GM12878 (cell line): ENCODE measurements around the gene ENPP7. TPM values are rescaled to one million over a fixed set of nuclear protein-coding genes. Genes with fewer than 3 reads are reported as not detected.

ENCODE experiments used
- ATAC-seq: fragments of 200-7000 bp; cut with Tn5 transposase; 3 replicates; pipeline ENCODE4 v1.9.1; 2020; ENCODE audit warnings: mild to moderate bottlenecking, moderate library complexity
- BruUV-seq: library from RNA; stranded (reverse); fragments of 400-500 nt; replicated peaks from 2 replicates; lab custom pipeline; 2021; lab: Mats Ljungman, UMichigan
- CTCF ChIA-PET: fragments of 300-600 bp; sonication (Branson Sonifier 250); formaldehyde crosslinking; extraction: SDS; loops from one replicate; lab custom pipeline; 2021; ENCODE audit warnings: inconsistent platforms; lab: Yijun Ruan, JAX
- POLR2A ChIA-PET: fragments of 350-600 bp; formaldehyde crosslinking; extraction: SDS; loops from one replicate; lab custom pipeline; 2021; ENCODE audit warnings: inconsistent platforms; lab: Charles Lee
- RAD21 ChIA-PET: fragments of 300-600 bp; sonication (Branson Sonifier 250); formaldehyde crosslinking; loops from one replicate; lab custom pipeline; 2023; ENCODE audit warnings: antibody characterized with exemption; ENCODE audit not compliant: unreplicated experiment; lab: Charles Lee
- SMC1A ChIA-PET: fragments of 300-600 bp; sonication (Branson Sonifier 250); formaldehyde crosslinking; loops from one replicate; lab custom pipeline; 2023; ENCODE audit not compliant: unreplicated experiment, uncharacterized antibody; lab: Charles Lee
- DNase-seq: peaks from one replicate; pipeline ENCODE4 v3.0.0-alpha.2; 2011; ENCODE audit warnings: low read depth, low spot score
- FAIRE-seq: peaks from 3 replicates; lab custom pipeline; 2011; peaks lifted over from hg19 to GRCh38; lab: Jason Lieb, UNC
- H2AFZ ChIP-seq: 2 replicates; pipeline ENCODE4 v1.6.0; 2011; ENCODE audit warnings: low read depth, low read length, control low read depth; ENCODE audit not compliant: control insufficient read depth
- H3K27ac ChIP-seq: 2 replicates; pipeline ENCODE4 v1.5.1; 2011; ENCODE audit warnings: control low read depth; ENCODE audit not compliant: control insufficient read depth, insufficient read depth
- H3K27me3 ChIP-seq, 2 experiments: replicated peaks in 1 of 2; 2 replicates each; pipeline versions ENCODE4 v1.6.0 to v1.6.1; 2011; ENCODE audit warnings: low read length in 1 of 2; ENCODE audit not compliant: control insufficient read depth in 2 of 2, insufficient read depth in 2 of 2
- H3K36me3 ChIP-seq, 2 experiments: 2 replicates each; pipeline ENCODE4 v1.5.1; 2011; ENCODE audit warnings: low read length in 1 of 2; ENCODE audit not compliant: control insufficient read depth in 2 of 2, insufficient read depth in 2 of 2
- H3K4me1 ChIP-seq: 2 replicates; pipeline ENCODE4 v1.6.1; 2011; ENCODE audit warnings: mild to moderate bottlenecking, low read length, moderate library complexity, mixed read lengths; ENCODE audit not compliant: control insufficient read depth, insufficient read depth
- H3K4me2 ChIP-seq: 2 replicates; pipeline ENCODE4 v1.6.0; 2011; ENCODE audit warnings: control low read depth; ENCODE audit not compliant: control insufficient read depth, insufficient read depth
- H3K4me3 ChIP-seq: fragments of 200-600 bp; sonication (generic); 2 replicates; pipeline ENCODE4 v1.5.1; 2016
- H3K79me2 ChIP-seq: 2 replicates; pipeline ENCODE4 v1.6.0; 2011; ENCODE audit warnings: low read length; ENCODE audit not compliant: control insufficient read depth, insufficient read depth
- H3K9ac ChIP-seq: 2 replicates; pipeline ENCODE4 v1.8.0; 2011; ENCODE audit warnings: low read length, control low read depth, mixed read lengths; ENCODE audit not compliant: control insufficient read depth, insufficient read depth
- H3K9me3 ChIP-seq: replicated peaks from 3 replicates; pipeline ENCODE4 v1.5.1; 2011; ENCODE audit warnings: mild to moderate bottlenecking, low read length; ENCODE audit not compliant: control insufficient read depth, insufficient read depth
- H4K20me1 ChIP-seq: 2 replicates; pipeline ENCODE4 v1.6.0; 2011; ENCODE audit not compliant: control insufficient read depth, insufficient read depth
- BCL11A ChIP-seq: IDR thresholded peaks from 2 replicates; pipeline ENCODE4 v1.6.1; 2011; ENCODE audit warnings: low read depth, low read length
- BRCA1 ChIP-seq: IDR thresholded peaks from 2 replicates; pipeline ENCODE4 v1.6.1; 2011; ENCODE audit warnings: low read depth, low read length, improper control_type of control experiment
- CEBPB ChIP-seq, 2 experiments: fragments of 150-350 bp in 1 of 2; IDR thresholded peaks; 2 replicates each; pipeline ENCODE4 v1.6.1; 2012 to 2014; ENCODE audit warnings: low read depth in 2 of 2, low read length in 2 of 2, borderline replicate concordance in 1 of 2, inconsistent platforms in 1 of 2
- CHD1 ChIP-seq: IDR thresholded peaks from 2 replicates; pipeline ENCODE4 v1.6.1; 2012; ENCODE audit warnings: low read depth, low read length, improper control_type of control experiment
- CHD4 ChIP-seq: fragments of 200-600 bp; sonication (generic); IDR thresholded peaks from 2 replicates; pipeline ENCODE4 v1.6.1; 2016; ENCODE audit warnings: mild to moderate bottlenecking
- CREM ChIP-seq: IDR thresholded peaks from 2 replicates; pipeline ENCODE4 v1.6.1; 2014; ENCODE audit warnings: antibody characterized with exemption, low read depth
- FOXM1 ChIP-seq: IDR thresholded peaks from 2 replicates; pipeline ENCODE4 v1.6.1; 2012; ENCODE audit warnings: low read depth, mild to moderate bottlenecking, inconsistent platforms, low read length, moderate library complexity
- HDGF ChIP-seq: fragments of 450-650 bp; IDR thresholded peaks from 2 replicates; pipeline ENCODE4 v1.6.1; 2016; ENCODE audit warnings: antibody characterized with exemption
- MTA2 ChIP-seq: fragments of 450-650 bp; IDR thresholded peaks from 2 replicates; pipeline ENCODE4 v1.6.1; 2016; ENCODE audit warnings: low read depth, mild to moderate bottlenecking, moderate library complexity
- POLR2A ChIP-seq: IDR thresholded peaks from 2 replicates; pipeline ENCODE4 v1.6.1; 2011; ENCODE audit warnings: low read depth, mild to moderate bottlenecking, low read length
- STAT3 ChIP-seq: IDR thresholded peaks from 2 replicates; pipeline ENCODE4 v1.6.1; 2011; ENCODE audit warnings: low read depth, low read length, improper control_type of control experiment
- ZNF217 ChIP-seq: fragments of 450-650 bp; IDR thresholded peaks from 2 replicates; pipeline ENCODE4 v1.6.1; 2017; ENCODE audit warnings: antibody characterized with exemption, mild to moderate bottlenecking
- WGBS: methylation state at CpG from one replicate; pipeline ENCODE4 v1.1.6; 2016; ENCODE audit warnings: low lambda C conversion rate; ENCODE audit not compliant: insufficient replicate concordance, insufficient coverage; ENCODE audit errors: missing lambda C conversion rate; 5-methylcytosine and 5-hydroxymethylcytosine counted together
- in situ Hi-C: fragments of 300-500 bp; cut with MboI; formaldehyde crosslinking; loops from 9 replicates; pipeline ENCODE4 v1.14.3; 2018; ENCODE audit warnings: mixed read lengths
- intact Hi-C: fragments of 100-400 bp; cut with micrococcal nuclease; formaldehyde crosslinking; loops from one replicate; pipeline ENCODE4 v1.14.2; 2022; ENCODE audit not compliant: unreplicated experiment
- polyA plus RNA-seq, 11 experiments: library from polyadenylated mRNA; depleted of rRNA in 4 of 11; unstranded in 6 of 11; stranded (reverse) in 5 of 11; fragments of >200 nt; fragmentation: Nextera tagmentation in 4 of 11; fragmentation: Illumina TruSeq in 1 of 11; extraction: Ambion mirVana in 4 of 11; extraction: Trizol in 1 of 11; gene quantifications; 1 replicate in 1 of 11; 2 replicates in 10 of 11; pipeline versions ENCODE4 v1.2.1 to v1.2.3, GENCODE V29; 2011 to 2016; ENCODE audit warnings: inconsistent platforms in 2 of 11, missing spikeins in 2 of 11, low read depth in 1 of 11
- total RNA-seq, 4 experiments: library from RNA; depleted of rRNA in 3 of 4; stranded (reverse); fragments of >200 nt in 3 of 4; fragmentation: Illumina TruSeq in 1 of 4; extraction: Trizol in 1 of 4; gene quantifications; 2 replicates each; pipeline versions ENCODE4 v1.2.1 to v1.2.3, GENCODE V29; 2013 to 2021

ENPP7 gene
- total and polyA plus RNA-seq, 10 of the 15 experiments (the other 5 are each of a cell fraction or from before 2014, with no cell fraction given): 0.04 to 0.41 (median 0.18) TPM; not detected in 1

DNA sequence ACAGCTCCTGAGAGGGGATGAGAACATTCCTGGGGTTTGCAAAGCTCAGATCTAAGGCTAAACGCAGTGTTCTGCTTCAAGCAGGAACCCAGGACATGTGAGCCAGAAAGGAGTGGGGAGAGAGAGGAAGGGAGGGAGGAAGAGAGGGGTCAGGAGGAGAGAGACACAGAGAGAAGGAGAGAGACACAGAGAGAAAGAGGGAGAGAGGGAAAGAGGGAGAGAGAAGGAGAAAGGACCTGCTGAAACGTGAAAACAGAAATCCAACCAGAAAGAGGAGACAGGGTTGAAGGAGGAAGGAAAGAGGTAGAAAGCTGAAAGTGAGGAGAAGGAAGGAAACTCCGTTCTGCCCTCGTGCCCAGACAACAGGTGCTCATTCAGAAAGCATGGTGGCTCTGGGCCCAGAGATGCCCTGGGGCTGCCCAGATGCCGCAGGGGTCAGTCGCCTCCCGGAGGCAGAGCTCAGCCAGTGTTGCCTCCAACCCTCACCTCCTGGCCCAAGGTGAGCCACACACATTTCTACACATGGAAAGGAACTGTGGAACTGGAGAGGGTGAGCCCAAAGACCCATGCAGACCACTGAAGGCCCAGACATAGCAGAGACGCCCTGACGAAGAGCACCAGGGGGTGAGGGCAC is 49.0 kb upstream of the ENPP7 start:
- FAIRE-seq: no peak
- in situ Hi-C loops: no loop called here
- WGBS: 31% methylated on average over 9 of the region's 9 CpGs

DNA sequence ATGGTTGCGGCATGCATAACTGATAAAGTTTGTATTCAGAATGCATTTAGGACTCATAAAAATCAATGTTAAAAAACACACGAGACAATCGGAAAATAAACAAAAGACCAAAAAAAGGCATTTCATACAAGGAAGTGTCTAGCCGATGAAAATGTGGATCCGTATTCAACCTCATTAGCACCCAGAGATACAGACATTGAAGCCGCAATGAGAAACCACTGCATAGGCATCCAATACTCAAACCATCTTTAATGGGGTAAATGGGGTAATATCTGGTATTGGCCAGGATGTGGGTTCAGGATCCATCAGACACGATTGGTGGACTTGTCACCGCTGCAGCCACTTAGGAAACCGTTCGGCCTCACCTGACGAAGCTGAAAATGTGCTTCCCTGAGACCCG is 47.4 kb upstream of the ENPP7 start:
- intact Hi-C loops (no loop called here), in situ Hi-C loops (no loop called here)
- ATAC-seq (no peak), FAIRE-seq (no peak), DNase-seq (no peak)
- SMC1A ChIA-PET: no interaction called here
- CTCF ChIA-PET: no interaction called here
- H3K4me3 ChIP-seq: no peak overlapping the region
- peaks cover 0 to 6% of the 10 kb centered on the region in 2 experiments; a peak in 2 of 4 replicates for H3K27me3 ChIP-seq
- H2AFZ ChIP-seq: no peak overlapping the region
- H4K20me1 ChIP-seq: no peaks in the 10 kb centered on the region
- TF ChIP-seq BCL11A (no peak), HDGF (no peak), MTA2 (no peak), STAT3 (no peak), BRCA1 (no peak), POLR2A (no peak), ZNF217 (no peak), CEBPB (IDR thresholded peaks at IDR 0.05; ENCODE audit: borderline replicate concordance in 1 of 2, low read depth in 2 of 2, low read length in 2 of 2) (no peak), CHD4 (no peak), FOXM1 (no peak), CREM (no peak), CHD1 (no peak)
- no peaks in the 10 kb centered on the region for H3K4me1 ChIP-seq
- H3K9ac ChIP-seq: no peak overlapping the region
- H3K36me3 ChIP-seq: no peaks in the 10 kb centered on the region
- no peaks in the 10 kb centered on the region for H3K9me3 ChIP-seq
- BruUV-seq: no TSS peak
- RAD21 ChIA-PET: no interaction called here
- H3K79me2 ChIP-seq: no peaks in the 10 kb centered on the region
- POLR2A ChIA-PET: no interaction called here
- no peak overlapping the region for H3K27ac ChIP-seq
- H3K4me2 ChIP-seq: no peak overlapping the region
- WGBS: 78% methylated on average over 12 of the region's 12 CpGs

More for the DNA sequence above, 49.0 kb upstream of the ENPP7 start:
- no peaks in the 10 kb centered on the region for H4K20me1 ChIP-seq
- H3K36me3 ChIP-seq: no peaks in the 10 kb centered on the region
- H3K9ac ChIP-seq: no peak overlapping the region
- H3K4me1 ChIP-seq: no peaks in the 10 kb centered on the region
- RAD21 ChIA-PET: no interaction called here
- H3K4me2 ChIP-seq: no peak overlapping the region
- H2AFZ ChIP-seq: no peak overlapping the region
- CTCF ChIA-PET: no interaction called here
- H3K79me2 ChIP-seq: no peaks in the 10 kb centered on the region
- SMC1A ChIA-PET: no interaction called here
- DNase-seq (no peak), ATAC-seq (no peak)
- POLR2A ChIA-PET: no interaction called here
- H3K27me3 ChIP-seq: peaks cover 0 to 6% of the 10 kb centered on the region in 2 experiments; a peak in 2 of 4 replicates
- no TSS peak for BruUV-seq
- no peak overlapping the region for H3K27ac ChIP-seq
- H3K4me3 ChIP-seq: no peak overlapping the region
- intact Hi-C loops: no loop called here
- no peaks in the 10 kb centered on the region; the same call in 2 of the 3 replicates for H3K9me3 ChIP-seq
- TF ChIP-seq STAT3 (no peak), BRCA1 (no peak)
